NCI-H82 (cell line): Measurements from ENCODE around the gene ANKS3.

Source experiments
- DNase-seq: peaks from one replicate; lab custom pipeline; 2025; lab: John Stamatoyannopoulos, UW

Gene ANKS3

DNA sequence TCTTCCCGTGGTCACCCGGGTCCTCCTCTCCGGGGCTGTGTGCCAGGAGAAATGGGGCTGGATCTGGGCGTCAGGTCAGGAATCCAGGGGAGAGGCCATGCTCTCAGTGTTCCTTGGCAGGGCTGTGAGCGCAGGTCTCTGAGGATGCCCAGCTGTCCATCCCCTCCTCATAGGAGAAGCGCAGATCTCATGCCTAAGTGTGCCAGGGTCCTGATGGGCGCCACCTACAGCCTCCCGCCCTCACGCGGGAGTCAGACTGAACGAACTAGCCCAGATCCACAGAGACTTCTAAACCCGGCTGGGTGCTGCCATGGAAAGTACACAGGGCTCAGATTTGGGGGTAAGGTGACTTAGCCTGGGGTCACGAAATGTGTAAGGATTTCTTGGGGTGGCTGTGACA lies 85.2 kb downstream of the ANKS3 start:
- no peak for DNase-seq

DNA sequence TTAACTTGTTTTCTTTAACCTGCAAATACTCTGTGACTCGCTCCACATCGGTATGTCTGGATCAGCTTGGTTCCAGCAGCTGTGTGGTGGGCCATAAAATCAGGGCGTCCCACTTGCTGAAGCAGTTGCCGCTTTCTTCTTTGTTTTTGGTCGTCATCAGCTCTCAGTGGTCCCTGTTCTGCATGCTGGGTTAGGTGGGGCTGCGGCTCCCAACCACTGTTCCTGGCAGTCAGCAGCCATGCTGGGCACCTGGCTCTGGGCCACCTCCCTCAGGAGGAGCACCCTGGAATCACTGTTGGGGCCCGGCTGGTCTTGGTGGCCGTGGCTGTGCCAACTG lies 86.5 kb downstream of the ANKS3 start:
- DNase-seq: no peak

DNA sequence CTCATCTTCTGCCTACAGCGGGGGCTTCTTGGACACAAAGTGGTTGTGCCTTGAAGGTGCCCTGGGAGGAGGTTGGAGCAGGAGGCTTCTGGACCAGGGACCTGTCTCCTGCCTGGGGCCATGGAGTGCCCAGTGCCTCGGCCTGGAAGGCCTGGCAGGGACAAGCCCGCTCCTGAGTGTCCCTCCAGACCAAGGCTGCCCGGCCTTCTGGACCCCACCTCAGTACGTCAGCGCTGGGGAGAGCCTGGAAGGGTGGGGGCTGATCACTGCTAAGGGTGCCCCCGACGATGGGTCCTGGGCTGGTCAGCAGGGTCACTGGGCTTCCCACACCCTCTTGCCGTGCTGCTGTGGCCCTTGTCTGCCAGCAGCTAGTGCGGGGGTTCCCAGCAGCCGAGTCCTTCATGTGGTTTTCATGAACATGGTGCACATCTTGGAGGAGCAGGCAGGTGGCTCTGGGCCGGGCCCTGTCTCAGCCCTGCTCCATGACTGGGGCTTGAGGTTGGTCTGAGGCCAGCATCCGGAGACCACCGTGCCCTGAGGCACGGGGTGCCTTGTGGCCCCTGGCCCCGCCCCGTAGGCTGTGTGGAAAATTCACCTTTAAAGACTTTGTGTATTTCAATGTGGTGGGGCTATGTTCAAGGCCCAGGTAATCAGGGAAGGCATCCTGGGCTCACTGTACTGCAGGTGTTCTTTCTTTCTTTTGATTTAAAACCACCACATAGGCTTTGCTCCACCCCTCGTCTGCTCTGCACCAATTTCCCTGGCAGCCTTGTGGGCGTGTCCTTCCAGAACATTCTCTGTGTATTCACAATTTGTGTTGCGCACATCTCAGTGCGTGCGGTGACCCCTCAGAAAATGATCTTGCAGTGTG lies 87.1 kb downstream of the ANKS3 start:
- no peak for DNase-seq
